Measurements from ENCODE around the gene BIN1. TPM values are rescaled to one million over a fixed set of nuclear protein-coding genes. Genes with fewer than 3 reads are reported as not detected.
A peak's percentile ranks its signal among the peaks of the same experiment; 100 is the strongest.

Gene BIN1
- total RNA-seq, 1 donor = 66.0 TPM

DNA sequence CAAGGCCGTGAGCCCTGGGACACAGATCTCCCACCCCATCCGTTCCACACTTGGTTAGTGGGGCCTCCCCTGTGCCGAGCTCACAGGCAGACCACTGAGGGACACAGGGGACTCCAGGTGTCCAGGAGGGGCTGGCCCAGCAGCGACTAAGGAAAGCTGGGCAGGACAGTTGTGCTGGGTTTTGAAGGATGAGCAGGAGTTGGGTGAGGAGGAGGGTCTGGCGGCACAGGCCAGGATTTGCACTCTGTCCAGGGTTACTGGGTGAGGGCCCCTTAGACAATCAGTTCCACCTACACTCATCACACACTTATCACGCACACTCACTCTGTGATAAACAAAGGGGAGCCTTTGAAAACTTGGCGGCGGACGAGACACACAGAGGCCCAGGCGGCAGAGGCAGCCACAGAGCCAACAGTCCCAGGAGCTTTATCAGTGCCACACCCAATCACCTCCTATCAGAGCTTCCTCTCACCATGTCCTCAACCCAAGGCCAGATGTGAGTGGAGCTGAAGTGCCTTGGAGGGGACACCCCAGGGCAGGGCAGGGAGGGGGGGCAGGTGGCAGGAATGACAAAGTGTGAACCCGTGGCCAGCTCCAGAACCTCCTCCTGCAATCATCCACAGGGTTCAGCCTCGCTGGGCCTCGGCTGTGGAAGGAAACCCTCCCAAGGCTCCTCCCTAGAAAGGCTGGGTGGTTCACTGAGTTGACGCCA lies 26.6 kb downstream of the BIN1 start:
- DNase-seq (ENCODE audit: low read depth in 2 of 3, low spot score in 2 of 3) = peak; percentile 22 to 70 (median 60)

DNA sequence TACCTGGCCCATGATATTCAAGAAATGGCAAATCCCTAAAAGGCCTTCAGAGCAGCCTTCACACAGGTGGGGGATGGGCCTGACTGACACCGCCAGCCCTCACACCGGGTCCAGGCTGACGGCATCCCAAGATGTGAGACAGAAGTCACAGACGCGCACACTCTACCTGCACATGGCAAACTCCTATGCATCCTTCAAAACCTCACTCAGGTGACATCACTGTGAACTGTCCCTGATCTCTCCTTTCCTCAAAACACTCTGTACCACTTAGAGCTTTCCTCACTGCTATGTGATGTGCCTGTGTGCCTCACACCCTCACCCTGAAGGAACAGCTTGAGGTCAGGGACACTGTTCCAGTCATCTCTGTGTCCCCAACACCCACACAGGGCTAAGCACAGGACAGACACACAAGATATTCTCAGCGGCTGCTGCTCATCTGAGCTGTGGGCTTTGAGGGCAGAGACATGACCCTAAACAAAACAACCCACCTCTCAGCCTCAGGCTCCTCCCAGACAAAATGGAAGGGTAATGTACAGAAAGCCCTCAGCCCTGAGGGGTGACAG lies 27.5 kb downstream of the BIN1 start:
- no peak for DNase-seq (ENCODE audit: low read depth in 2 of 3, low spot score in 2 of 3)

DNA sequence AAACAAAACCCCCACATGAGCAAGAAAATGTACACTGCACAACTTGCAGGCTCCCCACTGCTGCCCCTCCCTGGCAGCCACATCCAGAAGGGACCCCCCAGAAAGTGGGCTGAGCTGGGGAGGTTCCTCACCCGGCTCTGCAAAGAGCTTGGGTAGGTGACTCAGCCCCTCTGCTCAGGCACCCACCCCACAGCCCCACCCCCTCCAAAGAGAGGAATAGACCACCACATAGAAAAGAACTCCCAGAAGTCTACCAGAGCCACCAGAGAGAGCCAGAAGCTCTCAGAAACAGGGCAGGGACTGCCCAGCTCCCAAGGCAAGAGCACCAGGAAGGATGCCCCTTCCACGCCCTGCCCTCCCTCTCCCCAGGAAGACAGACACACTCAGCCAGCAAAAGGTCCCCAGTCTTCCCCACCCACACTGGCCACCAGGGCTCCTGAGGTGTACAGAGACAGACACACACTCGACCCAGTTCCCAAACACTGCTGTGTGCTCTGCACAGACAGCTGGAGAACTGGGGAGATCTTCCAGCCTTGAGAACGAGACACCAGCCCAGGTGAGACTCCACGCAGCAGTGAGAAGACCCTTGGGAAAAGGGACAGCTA lies 28.2 kb downstream of the BIN1 start:
- peak in 1 of 3 donors; percentile 46 for DNase-seq (ENCODE audit: low read depth in 2 of 3, low spot score in 2 of 3)

DNA sequence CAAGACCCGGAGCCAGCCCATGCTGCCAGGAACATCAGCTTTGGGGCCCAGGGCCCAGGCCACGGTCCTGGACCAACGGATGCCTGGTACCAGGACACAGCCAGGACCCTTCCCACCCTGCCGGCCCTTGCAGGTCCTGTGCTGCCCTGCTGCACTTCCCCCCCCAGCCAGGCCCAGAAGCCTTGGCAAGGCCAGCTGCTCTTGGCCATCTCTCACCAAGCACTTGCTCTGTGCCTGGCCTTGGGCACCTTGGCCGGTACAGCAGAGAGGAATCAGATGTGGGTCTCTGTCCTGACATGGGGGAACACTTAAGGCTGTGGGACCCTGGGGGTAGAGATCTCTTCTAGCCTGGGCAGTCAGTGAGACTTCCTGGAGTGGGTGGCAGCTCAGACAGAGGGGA lies 28.9 kb downstream of the BIN1 start:
- no peak for DNase-seq (ENCODE audit: low read depth in 2 of 3, low spot score in 2 of 3)

DNA sequence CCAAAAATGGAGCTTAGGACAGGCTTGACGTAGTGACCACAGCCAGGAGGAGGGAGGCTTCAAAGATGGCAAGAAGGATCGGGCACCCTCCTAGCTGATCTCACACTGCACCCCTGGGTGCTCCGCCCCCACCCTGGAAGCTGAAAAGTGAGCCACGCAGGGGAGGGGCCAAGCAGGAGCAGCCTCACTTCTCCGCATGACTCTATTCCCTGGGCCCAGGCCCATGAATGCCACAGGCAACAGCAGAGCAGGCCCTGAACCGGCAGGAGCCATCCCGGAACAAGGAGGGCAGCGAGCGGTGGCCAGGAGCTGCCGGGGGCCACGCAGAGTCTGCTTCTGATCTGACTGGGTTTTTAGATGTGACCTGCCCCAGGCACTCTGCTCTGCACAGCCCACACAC lies 30.0 kb downstream of the BIN1 start:
- DNase-seq (ENCODE audit: low read depth in 2 of 3, low spot score in 2 of 3) = no peak

DNA sequence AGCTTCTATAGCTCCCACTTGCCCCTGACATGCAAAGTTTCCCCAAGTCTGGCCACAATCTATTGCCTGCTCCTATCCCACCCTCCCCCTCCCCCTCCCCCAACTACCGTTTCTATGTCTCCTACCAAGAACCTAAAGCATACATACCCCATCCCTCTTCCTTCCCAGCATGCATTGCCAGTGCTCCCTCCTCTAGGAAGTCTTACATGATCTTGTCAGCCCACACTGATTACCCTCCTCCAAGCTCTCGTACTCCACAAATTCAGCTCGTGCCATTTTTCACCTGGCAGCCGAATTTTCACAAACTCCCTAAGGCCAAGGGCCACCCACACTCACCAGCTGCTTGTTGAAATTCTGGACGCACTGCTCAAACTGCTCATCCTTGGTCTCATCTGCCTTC lies 30.7 kb downstream of the BIN1 start:
- DNase-seq (ENCODE audit: low read depth in 2 of 3, low spot score in 2 of 3) = no peak

DNA sequence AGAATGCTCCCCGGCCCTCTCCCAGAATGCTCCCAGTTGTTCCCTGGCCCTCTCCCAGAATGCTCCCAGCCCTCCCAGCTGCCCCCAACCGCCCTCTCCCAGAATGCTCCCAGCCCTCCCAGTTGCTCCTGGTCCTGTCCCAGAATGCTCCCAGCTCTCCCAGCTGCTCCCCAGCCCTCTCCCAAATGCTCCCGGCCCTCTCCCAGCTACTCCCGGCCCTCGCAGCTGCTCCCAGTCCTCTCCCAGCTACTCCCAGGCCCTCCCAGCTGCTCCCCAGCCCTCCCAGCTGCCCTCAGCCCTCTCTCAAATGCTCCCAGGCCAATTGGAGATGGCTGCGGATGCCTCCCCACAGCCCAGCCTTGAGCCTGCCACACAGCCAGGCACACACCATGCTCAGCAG lies 31.1 kb downstream of the BIN1 start:
- DNase-seq (ENCODE audit: low read depth in 2 of 3, low spot score in 2 of 3) = no peak

DNA sequence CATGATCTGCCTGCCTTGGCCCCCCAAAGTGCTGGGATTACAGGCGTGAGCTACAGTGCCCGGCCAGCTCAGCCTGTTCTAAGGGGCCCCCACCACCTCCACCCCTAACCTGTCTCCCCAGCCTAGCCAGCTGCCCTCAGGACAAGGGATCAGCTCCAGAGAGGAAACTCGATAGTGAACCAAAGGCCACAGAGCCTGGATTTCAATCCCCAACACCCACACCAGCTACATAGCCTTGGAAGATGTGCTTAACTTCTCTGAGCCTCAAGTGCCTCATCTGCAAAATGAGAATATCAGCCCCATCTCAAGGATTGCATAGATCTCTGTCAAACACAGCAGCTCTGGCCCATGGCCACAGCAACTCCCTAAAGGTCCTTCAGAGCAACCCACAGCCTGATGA lies 32.0 kb downstream of the BIN1 start:
- no peak for DNase-seq (ENCODE audit: low read depth in 2 of 3, low spot score in 2 of 3)

DNA sequence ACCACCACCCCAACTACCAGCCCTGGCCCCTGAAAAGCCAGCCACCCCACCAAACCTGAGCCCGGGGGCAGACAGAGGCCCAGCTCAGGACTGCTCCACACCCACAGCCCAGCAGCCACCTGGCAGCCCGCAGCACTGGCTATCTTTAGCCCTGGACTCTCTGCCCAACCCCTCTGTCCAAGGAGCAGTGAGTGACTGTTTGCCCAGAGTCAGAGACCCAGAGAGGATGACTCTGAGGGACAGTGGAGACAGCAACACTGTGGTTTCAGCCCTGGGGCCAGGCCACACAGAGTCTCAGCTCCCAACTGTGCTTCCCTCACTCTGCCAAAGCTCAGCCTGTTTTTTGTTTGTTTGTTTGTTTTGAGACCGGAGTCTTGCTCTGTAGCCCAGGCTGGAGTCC lies 32.6 kb downstream of the BIN1 start:
- no peak for DNase-seq (ENCODE audit: low read depth in 2 of 3, low spot score in 2 of 3)

DNA sequence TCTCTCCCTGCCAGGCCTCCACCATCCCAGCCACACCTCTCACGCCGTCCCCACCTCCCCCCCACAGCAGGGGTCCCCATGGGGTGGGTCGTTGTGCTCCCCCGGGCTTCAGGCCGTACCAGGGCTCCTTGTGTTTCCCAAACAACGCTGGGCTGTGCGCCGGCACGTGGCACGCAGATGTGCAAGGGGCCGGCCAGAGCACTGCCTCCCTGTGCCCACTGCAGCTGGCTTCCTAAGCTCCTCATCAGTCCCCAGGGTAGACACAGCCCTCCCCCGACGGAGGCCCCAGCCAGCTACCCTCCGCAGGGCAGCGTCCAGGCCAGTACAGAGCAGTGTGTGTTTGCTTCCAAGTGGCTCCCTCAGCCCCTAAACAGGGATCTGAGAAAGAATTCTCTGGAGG lies 34.0 kb downstream of the BIN1 start:
- DNase-seq (ENCODE audit: low read depth in 2 of 3, low spot score in 2 of 3) = no peak

DNA sequence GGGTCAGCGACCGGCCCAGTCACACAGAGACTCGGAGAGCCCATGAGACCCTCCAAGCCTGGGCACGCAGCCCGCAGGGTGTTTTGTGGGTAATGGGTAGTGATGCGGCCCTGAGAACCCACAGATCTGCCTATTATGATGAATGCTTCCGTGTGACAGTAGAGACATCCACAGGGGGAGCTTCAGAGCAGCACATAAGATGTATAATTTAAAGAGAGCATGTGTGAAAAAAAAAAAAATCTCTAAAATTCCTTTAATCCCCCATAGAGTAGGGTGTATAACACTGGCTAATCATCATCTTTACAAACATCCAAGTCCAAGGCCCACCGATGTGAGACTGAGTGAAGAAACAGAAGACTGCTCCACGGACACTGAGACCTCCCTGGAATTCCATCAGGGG lies 34.6 kb downstream of the BIN1 start:
- DNase-seq (ENCODE audit: low read depth in 2 of 3, low spot score in 2 of 3) = peak in 1 of 3 donors; percentile 42

DNA sequence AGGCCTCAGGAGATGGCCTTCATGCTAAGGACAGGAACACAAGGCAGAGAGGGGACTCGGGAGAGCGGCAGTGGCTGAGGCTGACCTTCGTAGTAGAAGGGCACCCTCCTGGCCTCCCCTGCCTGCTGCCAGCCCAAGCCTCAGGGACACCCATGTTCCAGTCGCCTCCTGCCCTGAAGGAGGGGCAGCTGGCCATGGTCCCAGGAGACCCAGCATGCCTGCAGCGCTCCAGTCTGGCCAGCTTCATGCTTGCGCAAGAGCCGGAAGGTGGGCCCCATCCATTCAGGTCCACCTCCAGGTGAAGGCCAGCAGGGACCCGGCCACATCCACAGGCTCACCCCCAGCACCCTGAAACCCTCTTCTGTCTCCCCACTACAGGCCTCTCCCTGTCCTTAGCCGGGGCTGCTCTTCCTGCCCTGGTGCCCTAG lies 35.0 kb downstream of the BIN1 start:
- DNase-seq (ENCODE audit: low read depth in 2 of 3, low spot score in 2 of 3) = no peak

DNA sequence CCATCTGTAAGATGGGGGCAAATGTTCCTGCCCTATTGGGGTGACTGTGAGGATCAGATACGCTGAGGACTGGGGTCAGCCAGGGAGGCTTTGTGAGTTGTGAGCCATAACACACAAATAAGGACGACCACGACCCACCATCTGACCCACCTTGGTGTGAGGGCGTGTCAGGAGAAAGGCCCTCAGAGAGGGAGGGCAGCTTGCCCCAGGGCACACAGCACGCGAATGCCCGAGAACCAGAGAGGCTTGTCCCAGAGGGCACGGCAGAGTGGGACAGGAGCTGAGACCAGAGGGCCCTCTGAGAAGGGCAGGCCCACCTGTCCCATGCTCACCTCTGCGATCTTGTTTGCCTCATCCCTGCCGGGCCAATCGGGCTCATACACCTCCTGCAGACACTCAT lies 36.7 kb downstream of the BIN1 start:
- no peak for DNase-seq (ENCODE audit: low read depth in 2 of 3, low spot score in 2 of 3)

DNA sequence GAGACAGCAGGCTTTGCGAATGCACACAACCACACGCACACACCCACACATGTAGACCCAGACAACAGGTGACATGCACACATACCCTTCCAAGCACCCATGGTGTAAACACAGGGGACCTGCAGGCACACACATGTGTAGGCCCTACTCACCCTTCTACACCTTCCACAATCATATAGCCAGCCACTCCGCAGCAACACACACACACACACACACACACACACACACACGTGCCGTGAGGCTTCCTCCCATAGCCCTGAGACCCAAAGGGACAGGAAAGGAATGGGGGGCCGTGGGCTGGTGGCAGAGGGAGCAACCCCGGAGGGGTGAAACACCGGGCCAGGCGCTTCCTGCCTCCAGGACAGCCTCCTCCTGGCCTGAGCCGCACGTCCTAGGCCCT lies 37.4 kb downstream of the BIN1 start:
- peak in 1 of 3 donors; percentile 49 for DNase-seq (ENCODE audit: low read depth in 2 of 3, low spot score in 2 of 3)

DNA sequence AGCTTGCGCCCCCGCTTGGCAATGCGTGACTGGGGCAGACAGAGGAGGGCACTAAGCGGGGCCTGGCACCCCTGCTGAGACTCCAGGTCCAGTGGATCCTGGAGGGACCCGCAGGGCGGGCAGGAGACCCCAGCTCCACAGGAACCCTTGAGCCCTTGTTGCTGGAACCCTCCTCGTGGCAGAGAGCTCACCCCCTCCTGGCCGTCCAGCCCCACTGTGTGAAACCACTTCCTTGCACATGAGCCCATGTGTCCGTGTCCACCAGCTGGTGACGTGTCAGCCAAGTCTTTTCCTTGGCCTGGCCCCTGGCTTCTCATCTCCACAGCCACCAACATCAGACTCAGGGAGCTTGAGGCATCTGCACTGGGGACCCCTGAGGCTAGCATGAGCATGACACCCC lies 38.0 kb downstream of the BIN1 start:
- no peak for DNase-seq (ENCODE audit: low read depth in 2 of 3, low spot score in 2 of 3)

DNA sequence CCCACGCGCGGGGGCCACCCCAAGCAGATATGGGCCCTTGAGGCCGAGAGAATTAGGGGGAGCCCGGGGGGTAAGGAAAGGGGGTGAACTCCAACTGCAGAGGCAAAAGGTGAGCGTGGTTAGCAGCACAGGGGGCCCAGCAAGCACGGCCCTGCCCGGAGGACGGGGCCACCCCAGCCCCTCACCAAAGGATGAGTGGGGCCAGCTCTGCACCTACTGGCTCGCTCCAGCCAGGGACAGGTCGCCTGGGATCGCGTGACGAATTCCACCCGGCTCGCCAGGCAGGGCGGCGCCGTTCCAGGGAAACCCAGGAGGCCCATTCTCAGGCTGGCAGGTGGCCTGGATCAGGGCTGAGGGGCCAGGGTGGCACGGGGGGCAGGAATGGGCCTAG lies 38.6 kb downstream of the BIN1 start:
- DNase-seq (ENCODE audit: low read depth in 2 of 3, low spot score in 2 of 3) = no peak

DNA sequence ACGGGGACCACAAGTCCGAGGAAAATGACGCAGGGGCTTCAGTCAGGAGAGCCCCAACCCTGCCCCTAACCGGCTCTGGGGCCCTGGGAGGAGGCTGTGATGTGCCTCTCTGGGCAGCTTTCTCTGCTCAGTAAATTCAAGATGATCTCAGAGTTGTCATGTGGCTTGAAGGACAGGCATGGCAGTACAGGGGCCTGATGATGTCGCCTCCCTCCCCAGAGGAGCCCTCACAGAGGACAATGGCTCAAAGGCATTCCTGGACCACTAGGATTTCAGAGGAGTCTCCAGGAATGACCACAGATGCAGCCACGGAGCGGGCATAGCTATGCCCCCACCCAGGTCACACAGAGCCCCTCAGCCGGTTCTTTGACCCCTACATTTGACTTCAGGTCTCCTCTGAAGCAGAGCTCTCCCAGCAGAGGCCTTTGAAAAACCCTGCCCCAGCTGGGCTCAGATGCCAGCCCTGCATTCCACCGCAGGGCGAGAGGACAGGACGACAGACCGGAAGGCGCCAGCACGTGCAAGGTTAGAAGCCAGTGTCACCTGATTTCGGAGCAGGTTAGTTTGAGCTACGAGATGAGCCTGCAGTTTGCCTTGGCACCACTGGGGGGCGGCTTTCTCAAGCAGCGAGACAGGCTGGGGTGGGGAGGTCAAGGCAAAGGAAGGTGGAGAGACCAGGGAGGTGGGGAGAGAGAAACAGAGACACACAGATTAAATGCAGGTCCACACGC lies 39.2 kb downstream of the BIN1 start:
- DNase-seq (ENCODE audit: low read depth in 2 of 3, low spot score in 2 of 3) = peak in 2 of 3 donors; percentile 59 to 73

DNA sequence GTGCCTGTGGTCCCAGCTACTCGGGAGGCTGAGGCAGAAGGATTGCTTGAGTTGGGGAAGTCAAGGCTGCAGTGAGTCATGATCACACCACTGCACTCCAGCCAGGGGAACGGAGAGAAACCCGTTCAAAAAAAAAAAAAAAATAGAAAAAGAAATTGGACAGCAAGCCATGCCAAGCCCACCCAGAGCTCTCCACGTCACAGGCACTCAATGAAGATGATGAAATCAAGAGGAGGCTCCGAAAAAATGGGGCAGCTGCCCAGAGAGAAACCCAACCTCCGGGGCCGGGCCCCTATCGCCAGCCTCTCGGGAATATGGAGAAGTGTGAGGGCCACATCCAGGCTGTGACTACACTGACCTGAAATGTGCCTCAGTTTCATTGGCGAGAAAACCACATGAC lies 40.0 kb downstream of the BIN1 start:
- no peak for DNase-seq (ENCODE audit: low read depth in 2 of 3, low spot score in 2 of 3)

DNA sequence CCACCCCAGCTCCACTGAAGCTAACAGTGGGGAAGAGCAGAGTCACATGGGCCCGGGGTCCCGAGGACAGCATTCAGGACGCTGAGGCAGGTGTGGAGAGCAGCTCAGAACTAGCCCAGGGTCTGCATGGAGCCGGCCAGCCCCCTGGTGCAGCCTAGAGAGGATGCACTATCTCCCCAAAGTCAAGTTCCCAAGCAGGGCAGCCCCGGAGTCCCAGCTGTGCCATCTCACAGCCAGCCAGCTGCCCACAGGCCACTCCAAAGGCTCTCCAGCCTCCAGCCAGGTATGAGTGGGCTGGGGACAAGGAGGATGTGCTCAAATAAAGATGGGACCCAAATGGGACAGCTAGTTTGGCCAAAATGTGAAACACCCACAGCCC lies 41.0 kb downstream of the BIN1 start:
- no peak for DNase-seq (ENCODE audit: low read depth in 2 of 3, low spot score in 2 of 3)

DNA sequence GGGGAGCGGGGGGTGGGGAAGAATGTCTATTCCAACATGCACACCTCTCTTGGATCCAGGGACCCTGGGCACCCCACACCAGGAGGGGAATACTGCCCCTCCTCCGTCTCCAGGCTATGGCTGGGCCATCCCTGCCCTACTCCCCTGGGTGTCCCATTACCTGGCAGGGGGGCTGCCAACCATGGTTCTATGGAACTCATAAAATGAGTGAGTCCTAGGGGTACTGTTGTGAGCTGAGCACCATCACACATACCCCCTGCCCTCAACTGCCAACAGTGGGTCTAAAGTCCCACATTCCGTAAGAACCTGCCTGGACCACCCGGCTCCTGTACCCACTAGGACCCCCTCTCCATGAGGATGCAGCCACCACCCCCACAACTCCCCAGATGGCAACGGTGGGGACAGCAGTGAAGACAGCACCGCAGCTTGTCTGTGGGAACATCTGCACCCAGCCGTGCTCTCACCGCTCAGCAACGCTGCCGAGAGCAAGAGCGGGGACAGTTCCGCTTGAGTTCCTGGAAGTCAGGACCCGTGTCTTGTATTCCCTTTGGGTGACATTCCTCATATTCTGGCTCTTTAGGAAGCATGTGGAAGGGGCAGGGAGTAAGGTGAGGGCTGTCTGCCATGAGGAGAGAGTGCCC lies 41.5 kb downstream of the BIN1 start:
- no peak for DNase-seq (ENCODE audit: low read depth in 2 of 3, low spot score in 2 of 3)

DNA sequence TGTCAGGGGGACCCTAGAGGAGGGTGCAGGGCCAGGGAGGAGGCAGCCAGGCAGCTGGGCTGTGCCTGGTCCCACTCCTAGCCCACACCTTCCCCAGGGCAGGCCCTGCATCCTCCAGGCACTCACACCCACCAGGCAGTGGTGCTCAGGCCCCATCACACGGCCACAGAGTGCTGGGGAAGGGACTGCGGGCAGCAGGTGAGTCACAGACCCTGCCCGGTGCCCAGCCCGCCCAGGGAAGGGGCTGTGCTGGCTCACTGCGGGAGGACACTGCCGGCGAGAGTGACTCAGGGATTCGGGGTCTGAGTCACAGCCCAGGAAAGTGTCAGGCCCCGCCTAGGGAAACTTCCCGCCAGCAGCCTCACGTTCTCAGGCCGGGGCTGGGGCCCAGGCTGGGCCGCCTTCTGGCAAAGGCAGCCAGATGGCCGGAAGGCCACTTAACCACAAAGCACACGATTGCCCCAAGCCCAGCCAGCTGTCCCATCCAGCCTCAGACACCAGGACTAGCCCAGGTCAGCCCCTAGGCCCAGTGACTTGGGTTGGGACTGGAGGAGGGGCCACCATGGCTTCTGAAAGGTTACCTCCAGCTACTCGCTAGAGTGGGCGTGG lies 42.2 kb downstream of the BIN1 start:
- peak in 2 of 3 donors; percentile 97 for DNase-seq (ENCODE audit: low read depth in 2 of 3, low spot score in 2 of 3)
